Stimulated activated effector memory CD8-positive, alpha-beta T cell treated with anti-CD3 and anti-CD28 coated beads, Interleukin-12 subunit alpha, Interleukin-12 subunit beta, amount 100 ng/mL, for 72 hours (primary cell): ENCODE measurements around the gene RALY.
"Not testable (repeated sequence)": the region's sequence is repeated elsewhere in the genome, so short reads cannot be mapped to it uniquely, and the experiment has no call there.

Source experiments
- ATAC-seq: fragments of 150-1000 bp; cut with Tn5 transposase; 2 replicates; pipeline ENCODE4 v1.10.0; 2021
- DNase-seq, 2 donors: peaks; one replicate each; pipeline ENCODE4 v3.0.0; 2021 to 2022; ENCODE audit warnings: low spot score in 2 of 2
- H3K27ac Mint-ChIP-seq: one replicate; pipeline ENCODE4 v1.8.0; 2022; ENCODE audit warnings: mild to moderate bottlenecking, mixed read lengths
- H3K36me3 Mint-ChIP-seq: one replicate; pipeline ENCODE4 v1.8.0; 2022; ENCODE audit warnings: mild to moderate bottlenecking, mixed read lengths
- H3K4me1 Mint-ChIP-seq: one replicate; pipeline ENCODE4 v1.8.0; 2022; ENCODE audit warnings: mixed read lengths
- H3K4me3 Mint-ChIP-seq: one replicate; pipeline ENCODE4 v1.8.0; 2022; ENCODE audit warnings: mild to moderate bottlenecking, mixed read lengths
- H3K9me3 Mint-ChIP-seq: one replicate; pipeline ENCODE4 v1.8.0; 2022; ENCODE audit warnings: mixed read lengths

Gene RALY

DNA sequence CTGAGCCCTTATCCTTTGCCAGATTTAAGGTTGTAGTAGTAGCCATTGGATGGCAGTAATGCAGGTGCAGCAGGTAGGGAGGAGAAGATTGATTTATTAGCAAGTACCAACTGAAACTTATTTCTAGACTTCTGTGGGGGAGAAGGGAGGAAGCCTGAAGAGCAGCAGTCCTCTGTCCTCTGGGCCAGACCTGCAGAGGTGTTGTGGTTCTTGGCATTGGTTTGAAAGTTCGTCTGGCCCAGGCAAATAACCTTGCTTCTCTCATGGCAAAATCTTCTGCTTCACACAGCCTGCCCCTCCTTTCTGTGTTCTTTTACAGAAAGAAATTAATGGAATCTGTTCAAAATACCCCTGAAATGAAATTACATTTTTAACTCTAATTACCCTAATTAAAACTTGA, 24.5 kb downstream of the RALY start:
- H3K36me3 Mint-ChIP-seq, result peaks cover 31% of the 10 kb centered on the region
- ATAC-seq (no peak), DNase-seq (no peak)
- H3K4me3 Mint-ChIP-seq, result no peak overlapping the region
- H3K4me1 Mint-ChIP-seq, result peaks cover 91% of the 10 kb centered on the region
- no peaks in the 10 kb centered on the region for H3K9me3 Mint-ChIP-seq
- H3K27ac Mint-ChIP-seq, result peak overlapping the region; percentile 66

DNA sequence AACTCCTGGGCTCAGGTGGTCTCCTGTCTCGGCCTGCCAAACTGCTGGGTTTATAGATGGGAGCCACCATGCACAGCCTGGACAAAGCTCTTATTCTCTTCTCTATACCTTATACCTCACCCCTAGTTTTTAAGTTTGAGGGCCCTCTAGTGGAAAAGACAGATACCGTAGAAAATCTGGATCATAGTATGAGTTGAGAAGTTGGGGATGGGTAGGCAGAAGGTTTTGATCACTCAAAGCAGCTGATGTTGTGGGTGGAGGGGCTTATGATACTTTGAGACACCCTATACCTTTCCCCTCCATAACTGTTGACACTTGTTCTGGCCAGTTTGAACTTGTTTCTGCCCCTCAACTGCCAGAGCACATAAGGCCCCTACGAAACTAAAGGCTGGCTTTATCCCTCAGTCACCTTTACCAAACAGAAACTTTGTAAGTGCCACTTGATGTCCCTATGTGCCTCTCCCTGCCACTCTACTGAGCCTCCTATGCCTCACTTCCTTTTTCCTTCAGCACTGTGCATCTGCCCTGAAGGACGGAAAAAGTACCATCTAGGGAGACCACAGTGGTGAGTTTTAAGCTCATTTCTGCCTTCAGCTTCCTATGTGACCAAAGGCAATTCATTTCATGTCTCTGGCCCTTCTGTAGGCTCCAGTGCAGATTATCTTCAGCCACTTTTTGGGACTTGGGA, 28.6 kb downstream of the RALY start:
- peak overlapping the region; percentile 79 for H3K27ac Mint-ChIP-seq
- no peaks in the 10 kb centered on the region for H3K9me3 Mint-ChIP-seq
- H3K4me3 Mint-ChIP-seq, result no peak overlapping the region
- DNase-seq (no peak), ATAC-seq (peak; percentile 79)
- peaks cover 85% of the 10 kb centered on the region for H3K4me1 Mint-ChIP-seq
- H3K36me3 Mint-ChIP-seq, result peaks cover 31% of the 10 kb centered on the region

- no peak for ATAC-seq
- Mint-ChIP-seq H3K27ac (peak overlapping the region; percentile 79), H3K36me3 (peaks cover 31% of the 10 kb centered on the region), H3K4me3 (no peak overlapping the region), H3K4me1 (peaks cover 85% of the 10 kb centered on the region), H3K9me3 (no peaks in the 10 kb centered on the region)
- DNase-seq, result no peak
Measured at GRCh38 chr20:34022839-34023234, 29.1 kb downstream of the RALY start.

DNA sequence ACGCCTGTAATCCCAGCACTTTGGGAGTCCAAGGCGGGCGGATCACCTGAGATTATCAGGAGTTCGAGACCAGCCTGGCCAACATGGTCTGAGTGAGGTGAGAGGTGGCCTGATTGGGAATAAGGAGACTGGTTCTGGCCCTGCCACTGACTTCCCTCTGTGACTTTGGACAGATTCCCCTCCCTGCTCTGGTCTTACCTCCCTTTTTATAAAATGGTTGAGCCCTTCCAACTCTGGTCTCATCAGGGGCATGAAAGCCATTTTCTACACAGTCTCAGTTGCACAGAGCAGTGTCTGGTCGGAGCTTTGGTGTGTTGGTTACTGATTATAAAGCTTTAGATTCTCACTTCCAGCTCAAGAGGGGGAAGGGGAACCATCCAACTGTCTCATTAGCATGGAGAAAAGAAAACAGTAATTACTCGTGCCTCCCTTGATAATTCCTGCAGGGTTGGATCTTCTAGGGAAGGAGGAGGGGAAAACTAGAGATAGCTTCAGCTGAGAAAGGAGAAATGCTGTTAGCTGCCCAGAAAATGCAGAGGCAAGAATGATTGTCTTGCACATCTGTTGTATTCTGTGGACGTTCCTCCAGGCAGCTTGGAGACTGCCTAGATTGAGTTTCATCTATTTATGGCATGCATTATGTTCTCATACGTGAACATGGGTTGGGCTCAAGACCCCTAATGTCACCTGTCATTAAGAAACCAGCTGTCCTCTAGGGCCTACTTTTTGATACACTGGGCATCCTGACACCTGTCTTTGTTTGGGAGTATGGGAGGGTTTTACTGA, 30.4 kb downstream of the RALY start:
- DNase-seq, result no peak
- H3K4me1 Mint-ChIP-seq, result peaks cover 86% of the 10 kb centered on the region
- no peak for ATAC-seq
- H3K4me3 Mint-ChIP-seq, result no peak overlapping the region
- peaks cover 31% of the 10 kb centered on the region for H3K36me3 Mint-ChIP-seq
- no peak overlapping the region for H3K27ac Mint-ChIP-seq
- no peaks in the 10 kb centered on the region for H3K9me3 Mint-ChIP-seq

- no peaks in the 10 kb centered on the region for H3K9me3 Mint-ChIP-seq
- H3K4me3 Mint-ChIP-seq, result no peak overlapping the region
- peaks cover 85% of the 10 kb centered on the region for H3K4me1 Mint-ChIP-seq
- DNase-seq (no peak), ATAC-seq (no peak)
- no peak overlapping the region for H3K27ac Mint-ChIP-seq
- peaks cover 31% of the 10 kb centered on the region for H3K36me3 Mint-ChIP-seq
Measured at GRCh38 chr20:34024723-34025351, 31.1 kb downstream of the RALY start.

DNA sequence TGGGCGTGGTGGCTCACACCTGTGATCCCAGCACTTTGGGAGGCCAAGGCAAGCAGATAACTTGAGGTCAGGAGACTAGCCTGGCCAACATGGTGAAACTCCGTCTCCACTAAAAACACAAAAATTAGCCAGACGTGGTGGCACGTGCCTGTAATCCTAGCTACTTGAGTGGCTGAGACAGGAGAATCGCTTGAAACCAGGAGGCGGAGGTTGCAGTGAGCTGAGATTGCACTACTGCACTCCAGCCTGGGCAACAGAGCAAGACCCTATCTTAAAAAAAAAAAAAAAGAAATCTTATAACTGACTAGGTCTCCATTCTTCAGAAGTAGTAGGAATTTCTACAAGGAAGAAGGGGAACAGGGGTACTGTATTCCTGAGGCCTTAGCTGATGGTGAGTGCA, 34.3 kb downstream of the RALY start:
- Mint-ChIP-seq H3K4me1 (peaks cover 58% of the 10 kb centered on the region), H3K36me3 (peaks cover 42% of the 10 kb centered on the region)
- not testable (repeated sequence) for H3K4me3 Mint-ChIP-seq, ATAC-seq, H3K9me3 Mint-ChIP-seq, DNase-seq, H3K27ac Mint-ChIP-seq

DNA sequence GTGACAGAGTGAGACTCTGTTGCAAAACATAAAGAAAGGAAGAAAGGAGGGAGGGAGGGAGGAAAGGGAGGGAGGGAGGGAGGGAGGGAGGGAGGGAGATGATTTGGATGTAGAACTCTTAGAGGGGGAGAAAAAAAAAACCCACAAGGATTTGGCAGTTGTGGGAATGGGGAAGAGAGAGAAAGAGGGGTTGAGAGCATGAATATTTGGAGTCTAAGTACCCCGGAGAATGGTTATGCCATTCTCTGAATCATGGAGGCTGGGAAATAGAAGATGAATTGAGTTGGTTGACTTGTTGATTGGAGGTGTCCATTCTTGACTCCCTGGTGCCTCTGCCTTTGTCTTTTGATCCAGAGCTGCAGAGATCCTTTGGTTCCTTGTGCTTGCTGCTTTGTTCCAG, 35.7 kb downstream of the RALY start:
- no peak for ATAC-seq
- Mint-ChIP-seq H3K4me3 (no peak overlapping the region), H3K4me1 (peaks cover 61% of the 10 kb centered on the region), H3K9me3 (no peaks in the 10 kb centered on the region), H3K36me3 (peaks cover 51% of the 10 kb centered on the region), H3K27ac (no peak overlapping the region)
- no peak for DNase-seq

DNA sequence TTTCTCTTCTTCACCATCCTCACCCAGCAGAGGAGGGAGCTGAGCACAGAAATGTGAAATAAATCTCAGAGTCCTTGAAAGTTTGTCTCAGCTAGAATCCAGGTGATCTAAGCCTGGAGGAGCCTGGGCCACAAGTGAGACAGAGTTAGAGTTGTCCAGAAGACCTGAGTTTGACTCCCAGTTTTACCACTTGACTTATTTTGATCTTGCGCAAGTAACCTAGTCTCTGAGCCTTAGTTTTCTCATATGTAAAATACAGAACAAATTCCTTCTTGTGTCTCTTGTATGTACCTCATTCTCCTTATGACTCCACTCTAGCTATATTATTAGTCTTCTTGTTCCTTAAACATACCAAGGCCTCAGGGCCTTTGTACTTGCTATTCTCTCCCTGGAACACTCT, 36.7 kb downstream of the RALY start:
- no peak for ATAC-seq
- Mint-ChIP-seq H3K36me3 (peaks cover 57% of the 10 kb centered on the region), H3K4me1 (peaks cover 58% of the 10 kb centered on the region), H3K4me3 (no peak overlapping the region), H3K27ac (no peak overlapping the region), H3K9me3 (no peaks in the 10 kb centered on the region)
- DNase-seq, result no peak

- peaks cover 44% of the 10 kb centered on the region for H3K36me3 Mint-ChIP-seq
- peak overlapping the region; percentile 16 for H3K27ac Mint-ChIP-seq
- H3K4me1 Mint-ChIP-seq, result peaks cover 51% of the 10 kb centered on the region
- no peak for ATAC-seq
- no peak for DNase-seq
- H3K4me3 Mint-ChIP-seq, result no peak overlapping the region
- H3K9me3 Mint-ChIP-seq, result no peaks in the 10 kb centered on the region
Measured at GRCh38 chr20:34033903-34034302, 40.2 kb downstream of the RALY start.

DNA sequence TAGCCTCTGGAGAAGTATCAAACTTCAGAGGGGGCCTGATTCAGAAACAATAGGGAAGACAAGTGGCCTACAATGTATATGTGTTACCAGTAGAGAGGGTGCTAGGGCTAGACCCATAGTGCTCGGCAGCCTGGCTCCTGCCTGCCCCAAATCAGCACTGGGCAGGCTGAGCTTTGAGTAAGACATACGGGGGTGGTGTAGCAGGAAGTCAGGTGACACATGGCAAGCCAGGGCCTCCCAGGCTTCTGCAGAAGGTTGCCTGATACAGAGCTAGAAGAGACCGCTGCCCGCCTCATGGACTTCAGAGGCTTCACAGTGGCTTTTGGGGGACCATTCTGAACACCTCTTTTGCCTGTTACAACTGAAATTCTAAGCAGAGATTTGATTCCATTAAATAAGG, 43.4 kb downstream of the RALY start:
- H3K9me3 Mint-ChIP-seq, result no peaks in the 10 kb centered on the region
- DNase-seq (peak; percentile 20 to 55), ATAC-seq (peak; percentile 99)
- peaks cover 27% of the 10 kb centered on the region for H3K36me3 Mint-ChIP-seq
- peaks cover 63% of the 10 kb centered on the region for H3K4me1 Mint-ChIP-seq
- H3K4me3 Mint-ChIP-seq, result peak overlapping the region; percentile 13
- peak overlapping the region; percentile 63 for H3K27ac Mint-ChIP-seq

- DNase-seq (no peak), ATAC-seq (no peak)
- Mint-ChIP-seq H3K36me3 (peaks cover 21% of the 10 kb centered on the region), H3K9me3 (no peaks in the 10 kb centered on the region), H3K4me3 (no peak overlapping the region), H3K27ac (peak overlapping the region; percentile 63), H3K4me1 (peaks cover 68% of the 10 kb centered on the region)
Measured at GRCh38 chr20:34037767-34038166, 44.1 kb downstream of the RALY start.

DNA sequence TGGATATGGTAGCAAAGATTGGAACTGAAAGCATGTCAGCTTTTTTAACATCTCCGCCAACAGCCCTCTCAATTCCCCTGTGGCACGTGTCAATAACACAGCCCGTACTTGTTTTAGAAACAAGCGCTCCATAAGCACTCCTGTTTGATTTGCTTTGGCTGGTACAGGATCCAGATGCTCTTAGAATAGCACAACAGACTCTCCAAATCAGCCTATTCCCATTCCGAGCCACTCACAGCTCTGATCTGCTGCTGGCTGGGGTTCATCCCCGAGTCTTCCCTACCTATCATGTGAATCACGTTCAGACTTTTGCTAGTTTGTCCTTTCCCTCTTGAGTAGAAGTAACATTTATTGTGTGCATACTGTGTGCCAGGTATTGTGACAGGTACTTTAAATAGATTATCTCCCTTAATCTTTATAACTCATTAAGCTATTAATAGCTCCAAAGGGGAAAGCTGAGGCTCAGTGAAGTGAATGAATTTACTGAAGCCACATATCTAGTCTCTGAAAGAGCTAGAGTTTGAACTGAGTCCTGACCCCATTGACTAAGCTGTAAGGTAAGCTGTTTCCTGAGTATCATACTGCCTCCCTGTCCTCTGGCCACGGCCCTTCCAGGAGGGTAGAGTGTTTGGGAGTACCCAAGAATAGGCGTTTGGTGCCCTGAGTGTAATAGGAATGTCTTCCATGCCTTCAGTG, 46.7 kb downstream of the RALY start:
- H3K9me3 Mint-ChIP-seq, result no peaks in the 10 kb centered on the region
- no peak overlapping the region for H3K4me3 Mint-ChIP-seq
- peaks cover 70% of the 10 kb centered on the region for H3K4me1 Mint-ChIP-seq
- no peaks in the 10 kb centered on the region for H3K36me3 Mint-ChIP-seq
- H3K27ac Mint-ChIP-seq, result peak overlapping the region; percentile 75
- no peak for ATAC-seq
- no peak for DNase-seq

GRCh38 chr20:34041226-34041625, 47.5 kb downstream of the RALY start:
- no peak for ATAC-seq
- Mint-ChIP-seq H3K4me1 (peaks cover 70% of the 10 kb centered on the region), H3K4me3 (no peak overlapping the region), H3K9me3 (no peaks in the 10 kb centered on the region), H3K36me3 (no peaks in the 10 kb centered on the region), H3K27ac (peak overlapping the region; percentile 75)
- no peak for DNase-seq

- ATAC-seq, result peak; percentile 51
- no peaks in the 10 kb centered on the region for H3K9me3 Mint-ChIP-seq
- no peak for DNase-seq
- peak overlapping the region; percentile 71 for H3K27ac Mint-ChIP-seq
- no peaks in the 10 kb centered on the region for H3K36me3 Mint-ChIP-seq
- H3K4me3 Mint-ChIP-seq, result no peak overlapping the region
- H3K4me1 Mint-ChIP-seq, result peaks cover 65% of the 10 kb centered on the region
Measured at GRCh38 chr20:34042262-34042661, 48.6 kb downstream of the RALY start.

- no peak for ATAC-seq
- DNase-seq, result no peak
- peaks cover 65% of the 10 kb centered on the region for H3K4me1 Mint-ChIP-seq
- peak overlapping the region; percentile 71 for H3K27ac Mint-ChIP-seq
- no peaks in the 10 kb centered on the region for H3K9me3 Mint-ChIP-seq
- H3K36me3 Mint-ChIP-seq, result no peaks in the 10 kb centered on the region
- H3K4me3 Mint-ChIP-seq, result no peak overlapping the region
Measured at GRCh38 chr20:34043025-34043424, 49.3 kb downstream of the RALY start.
